Neural cell (in vitro differentiated cells): ENCODE data around the gene CPNE6.

ENCODE experiments used
- EP300 ChIP-seq: fragments of 450-650 bp; conservative IDR thresholded peaks from 2 replicates; pipeline ENCODE4 v1.6.1; 2014; ENCODE audit warnings: antibody characterized with exemption, mild to moderate bottlenecking, moderate library complexity; ENCODE audit not compliant: poor library complexity, severe bottlenecking
- EZH2 ChIP-seq: fragments of 200-600, 300-800 bp; shearing (Covaris generic), sonication (generic); IDR thresholded peaks from 2 replicates; pipeline ENCODE4 v1.6.1; 2014; ENCODE audit warnings: antibody characterized with exemption, low read length, borderline replicate concordance, mild to moderate bottlenecking; ENCODE audit not compliant: insufficient read depth, poor library complexity, severe bottlenecking
- POLR2AphosphoS5 ChIP-seq: IDR thresholded peaks from 2 replicates; pipeline ENCODE4 v1.6.1; 2012
- SMC3 ChIP-seq: fragments of 450-650 bp; conservative IDR thresholded peaks from 2 replicates; pipeline ENCODE4 v1.6.1; 2014; ENCODE audit warnings: antibody characterized with exemption, mild to moderate bottlenecking, moderate library complexity; ENCODE audit not compliant: poor library complexity
- TF ChIP-seq, protein P1 (sequence below): IDR thresholded peaks from 2 replicates; pipeline ENCODE4 v1.6.1; 2012; ENCODE audit warnings: borderline replicate concordance
- TF ChIP-seq, protein P2 (sequence below): fragments of 450-650 bp; IDR thresholded peaks from 2 replicates; pipeline ENCODE4 v1.5.1; 2014; ENCODE audit warnings: antibody characterized with exemption, mild to moderate bottlenecking, moderate library complexity; ENCODE audit not compliant: poor library complexity, severe bottlenecking

DNA sequence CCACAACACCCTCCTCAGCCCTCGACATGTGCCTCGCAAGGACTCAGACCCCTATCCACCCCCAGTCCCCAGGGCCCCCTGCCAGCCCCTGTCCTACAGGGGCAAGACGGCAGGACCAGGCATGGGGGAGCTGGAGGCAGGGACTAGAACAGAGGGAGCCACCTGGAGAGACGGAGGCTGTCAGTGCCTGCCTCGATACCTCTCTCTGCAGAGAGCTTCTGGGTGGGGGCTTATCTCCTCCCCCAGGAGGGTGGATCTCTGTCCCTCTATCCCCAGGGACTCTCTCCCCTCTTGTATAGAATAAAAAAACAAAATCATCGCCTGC, 2.0 kb upstream of the CPNE6 start:
- TF ChIP-seq, protein P1, sequence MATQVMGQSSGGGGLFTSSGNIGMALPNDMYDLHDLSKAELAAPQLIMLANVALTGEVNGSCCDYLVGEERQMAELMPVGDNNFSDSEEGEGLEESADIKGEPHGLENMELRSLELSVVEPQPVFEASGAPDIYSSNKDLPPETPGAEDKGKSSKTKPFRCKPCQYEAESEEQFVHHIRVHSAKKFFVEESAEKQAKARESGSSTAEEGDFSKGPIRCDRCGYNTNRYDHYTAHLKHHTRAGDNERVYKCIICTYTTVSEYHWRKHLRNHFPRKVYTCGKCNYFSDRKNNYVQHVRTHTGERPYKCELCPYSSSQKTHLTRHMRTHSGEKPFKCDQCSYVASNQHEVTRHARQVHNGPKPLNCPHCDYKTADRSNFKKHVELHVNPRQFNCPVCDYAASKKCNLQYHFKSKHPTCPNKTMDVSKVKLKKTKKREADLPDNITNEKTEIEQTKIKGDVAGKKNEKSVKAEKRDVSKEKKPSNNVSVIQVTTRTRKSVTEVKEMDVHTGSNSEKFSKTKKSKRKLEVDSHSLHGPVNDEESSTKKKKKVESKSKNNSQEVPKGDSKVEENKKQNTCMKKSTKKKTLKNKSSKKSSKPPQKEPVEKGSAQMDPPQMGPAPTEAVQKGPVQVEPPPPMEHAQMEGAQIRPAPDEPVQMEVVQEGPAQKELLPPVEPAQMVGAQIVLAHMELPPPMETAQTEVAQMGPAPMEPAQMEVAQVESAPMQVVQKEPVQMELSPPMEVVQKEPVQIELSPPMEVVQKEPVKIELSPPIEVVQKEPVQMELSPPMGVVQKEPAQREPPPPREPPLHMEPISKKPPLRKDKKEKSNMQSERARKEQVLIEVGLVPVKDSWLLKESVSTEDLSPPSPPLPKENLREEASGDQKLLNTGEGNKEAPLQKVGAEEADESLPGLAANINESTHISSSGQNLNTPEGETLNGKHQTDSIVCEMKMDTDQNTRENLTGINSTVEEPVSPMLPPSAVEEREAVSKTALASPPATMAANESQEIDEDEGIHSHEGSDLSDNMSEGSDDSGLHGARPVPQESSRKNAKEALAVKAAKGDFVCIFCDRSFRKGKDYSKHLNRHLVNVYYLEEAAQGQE = no peak
- TF ChIP-seq, protein P2, sequence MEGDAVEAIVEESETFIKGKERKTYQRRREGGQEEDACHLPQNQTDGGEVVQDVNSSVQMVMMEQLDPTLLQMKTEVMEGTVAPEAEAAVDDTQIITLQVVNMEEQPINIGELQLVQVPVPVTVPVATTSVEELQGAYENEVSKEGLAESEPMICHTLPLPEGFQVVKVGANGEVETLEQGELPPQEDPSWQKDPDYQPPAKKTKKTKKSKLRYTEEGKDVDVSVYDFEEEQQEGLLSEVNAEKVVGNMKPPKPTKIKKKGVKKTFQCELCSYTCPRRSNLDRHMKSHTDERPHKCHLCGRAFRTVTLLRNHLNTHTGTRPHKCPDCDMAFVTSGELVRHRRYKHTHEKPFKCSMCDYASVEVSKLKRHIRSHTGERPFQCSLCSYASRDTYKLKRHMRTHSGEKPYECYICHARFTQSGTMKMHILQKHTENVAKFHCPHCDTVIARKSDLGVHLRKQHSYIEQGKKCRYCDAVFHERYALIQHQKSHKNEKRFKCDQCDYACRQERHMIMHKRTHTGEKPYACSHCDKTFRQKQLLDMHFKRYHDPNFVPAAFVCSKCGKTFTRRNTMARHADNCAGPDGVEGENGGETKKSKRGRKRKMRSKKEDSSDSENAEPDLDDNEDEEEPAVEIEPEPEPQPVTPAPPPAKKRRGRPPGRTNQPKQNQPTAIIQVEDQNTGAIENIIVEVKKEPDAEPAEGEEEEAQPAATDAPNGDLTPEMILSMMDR = no peak
- TF ChIP-seq EZH2 = no peak
- no peak for TF ChIP-seq EP300
- TF ChIP-seq SMC3 = no peak
- TF ChIP-seq POLR2AphosphoS5 = no peak
